Neural cell (in vitro differentiated cells): ENCODE data around the gene CFAP299. TPM values are rescaled to one million over a fixed set of nuclear protein-coding genes. Genes with fewer than 3 reads are reported as not detected.

Source experiments
- H2AFZ ChIP-seq: fragments of 200-600, 300-800 bp; sonication (generic), shearing (Covaris generic); 2 replicates; pipeline ENCODE4 v1.6.0; 2014; ENCODE audit warnings: low read depth, mild to moderate bottlenecking, antibody characterized with exemption, low read length, moderate library complexity
- H3F3A ChIP-seq: fragments of 200-600 bp; shearing (Covaris generic); 2 replicates; pipeline ENCODE4 v1.6.1; 2016; ENCODE audit warnings: mild to moderate bottlenecking, moderate library complexity, mixed read lengths, antibody characterized with exemption, low read length; ENCODE audit not compliant: insufficient read depth, poor library complexity, severe bottlenecking
- H3K27ac ChIP-seq: fragments of 200-600, 300-800 bp; sonication (generic), shearing (Covaris generic); 2 replicates; pipeline ENCODE4 v1.5.1; 2014; ENCODE audit warnings: mild to moderate bottlenecking, low read length, moderate library complexity
- H3K27me3 ChIP-seq: fragments of 300-800, 200-600 bp; sonication (generic), shearing (Covaris generic); 2 replicates; pipeline ENCODE4 v1.6.0; 2014; ENCODE audit warnings: mild to moderate bottlenecking, low read depth, low read length, moderate library complexity; ENCODE audit not compliant: insufficient read depth
- H3K36me3 ChIP-seq: fragments of 300-800, 200-600 bp; sonication (generic), shearing (Covaris generic); 2 replicates; pipeline ENCODE4 v1.5.1; 2014; ENCODE audit warnings: mild to moderate bottlenecking, antibody characterized with exemption, low read length, moderate library complexity; ENCODE audit not compliant: insufficient read depth
- H3K4me2 ChIP-seq: fragments of 300-800, 200-600 bp; sonication (generic), shearing (Covaris generic); 2 replicates; pipeline ENCODE4 v1.6.0; 2014; ENCODE audit warnings: mild to moderate bottlenecking, low read length
- H3K4me3 ChIP-seq: fragments of 300-800, 200-600 bp; sonication (generic), shearing (Covaris generic); 2 replicates; pipeline ENCODE4 v1.5.1; 2014; ENCODE audit warnings: mild to moderate bottlenecking, low read length, moderate library complexity
- H3K79me2 ChIP-seq: fragments of 200-600 bp; shearing (Covaris generic); replicated peaks from 2 replicates; pipeline ENCODE4 v1.6.0; 2014; ENCODE audit warnings: mild to moderate bottlenecking, low read length, moderate library complexity; ENCODE audit not compliant: insufficient read depth
- H3K9ac ChIP-seq: fragments of 300-800, 200-600 bp; sonication (generic), shearing (Covaris generic); 2 replicates; pipeline ENCODE4 v1.6.1; 2016; ENCODE audit warnings: mild to moderate bottlenecking, low read length, mixed read lengths
- H3K9me2 ChIP-seq: fragments of 200-600 bp; shearing (Covaris generic); 2 replicates; pipeline ENCODE4 v1.6.1; 2016; ENCODE audit warnings: mild to moderate bottlenecking, low read length, mixed read lengths; ENCODE audit not compliant: insufficient read depth
- H3K9me3 ChIP-seq: fragments of 200-600, 300-800 bp; sonication (generic), shearing (Covaris generic); 2 replicates; pipeline ENCODE4 v1.6.1; 2016; ENCODE audit warnings: mild to moderate bottlenecking, mixed run types, low read length, moderate library complexity, mixed read lengths
- H4K20me1 ChIP-seq: fragments of 200-600 bp; shearing (Covaris generic); 2 replicates; pipeline ENCODE4 v1.6.1; 2016; ENCODE audit warnings: mild to moderate bottlenecking, mixed run types; ENCODE audit not compliant: insufficient read depth
- CTCF ChIP-seq: fragments of 450-650 bp; IDR thresholded peaks from 2 replicates; pipeline ENCODE4 v1.5.1; 2014; ENCODE audit warnings: antibody characterized with exemption, mild to moderate bottlenecking, moderate library complexity; ENCODE audit not compliant: poor library complexity, severe bottlenecking
- EP300 ChIP-seq: fragments of 450-650 bp; conservative IDR thresholded peaks from 2 replicates; pipeline ENCODE4 v1.6.1; 2014; ENCODE audit warnings: antibody characterized with exemption, mild to moderate bottlenecking, moderate library complexity; ENCODE audit not compliant: poor library complexity, severe bottlenecking
- EZH2 ChIP-seq: fragments of 200-600, 300-800 bp; shearing (Covaris generic), sonication (generic); IDR thresholded peaks from 2 replicates; pipeline ENCODE4 v1.6.1; 2014; ENCODE audit warnings: antibody characterized with exemption, low read length, borderline replicate concordance, mild to moderate bottlenecking; ENCODE audit not compliant: insufficient read depth, poor library complexity, severe bottlenecking
- MXI1 ChIP-seq: fragments of 450-650 bp; conservative IDR thresholded peaks from 2 replicates; pipeline ENCODE4 v1.6.1; 2014; ENCODE audit warnings: antibody characterized with exemption, mild to moderate bottlenecking; ENCODE audit not compliant: poor library complexity, severe bottlenecking
- POLR2AphosphoS5 ChIP-seq: IDR thresholded peaks from 2 replicates; pipeline ENCODE4 v1.6.1; 2012
- RAD21 ChIP-seq: fragments of 450-650 bp; conservative IDR thresholded peaks from 2 replicates; pipeline ENCODE4 v1.6.1; 2014; ENCODE audit warnings: antibody characterized with exemption, mild to moderate bottlenecking, moderate library complexity
- SMC3 ChIP-seq: fragments of 450-650 bp; conservative IDR thresholded peaks from 2 replicates; pipeline ENCODE4 v1.6.1; 2014; ENCODE audit warnings: antibody characterized with exemption, mild to moderate bottlenecking, moderate library complexity; ENCODE audit not compliant: poor library complexity
- TAF1 ChIP-seq: IDR thresholded peaks from 2 replicates; pipeline ENCODE4 v1.6.1; 2012; ENCODE audit warnings: low read depth
- polyA plus RNA-seq: library from polyadenylated mRNA; depleted of rRNA; stranded (reverse); fragments of >200 nt; gene quantifications from 2 replicates; pipeline ENCODE4 v1.2.3, GENCODE V29; 2014
- TF ChIP-seq, protein P1 (sequence below): IDR thresholded peaks from 2 replicates; pipeline ENCODE4 v1.6.1; 2012; ENCODE audit warnings: borderline replicate concordance

CFAP299 gene
- polyA plus RNA-seq, 1 donor from 2014 or later, result not detected

DNA sequence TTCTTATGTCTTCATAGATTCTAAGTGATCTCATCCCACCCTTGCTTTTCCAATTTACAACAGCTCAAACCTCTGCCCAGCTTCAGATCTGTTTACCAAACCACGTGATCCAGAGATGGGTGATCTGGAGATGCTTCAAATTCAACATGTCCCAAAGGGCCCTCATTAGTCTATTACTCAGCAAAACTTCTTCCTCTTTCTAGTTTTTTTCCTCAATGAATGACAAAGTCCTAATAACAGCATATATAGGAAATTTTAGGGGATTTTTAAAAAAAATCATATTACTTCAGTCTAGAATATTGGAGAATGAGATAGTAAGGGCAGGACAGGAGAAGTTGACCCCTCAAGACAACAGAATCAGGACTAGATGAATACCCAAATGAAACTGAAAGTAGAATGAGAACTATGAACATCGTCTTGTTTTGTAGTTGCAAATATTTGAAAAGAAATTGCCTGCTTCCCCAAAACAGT is 127.1 kb downstream of the CFAP299 start:
- H3K79me2 ChIP-seq, result no peaks in the 10 kb centered on the region
- H3K27me3 ChIP-seq, result no peaks in the 10 kb centered on the region
- no peak overlapping the region for H2AFZ ChIP-seq
- no peaks in the 10 kb centered on the region for H4K20me1 ChIP-seq
- H3K9me2 ChIP-seq, result no peaks in the 10 kb centered on the region
- TF ChIP-seq TAF1, result no peak
- TF ChIP-seq EP300, result no peak
- no peak for TF ChIP-seq CTCF
- no peak for TF ChIP-seq POLR2AphosphoS5
- TF ChIP-seq, protein P1, sequence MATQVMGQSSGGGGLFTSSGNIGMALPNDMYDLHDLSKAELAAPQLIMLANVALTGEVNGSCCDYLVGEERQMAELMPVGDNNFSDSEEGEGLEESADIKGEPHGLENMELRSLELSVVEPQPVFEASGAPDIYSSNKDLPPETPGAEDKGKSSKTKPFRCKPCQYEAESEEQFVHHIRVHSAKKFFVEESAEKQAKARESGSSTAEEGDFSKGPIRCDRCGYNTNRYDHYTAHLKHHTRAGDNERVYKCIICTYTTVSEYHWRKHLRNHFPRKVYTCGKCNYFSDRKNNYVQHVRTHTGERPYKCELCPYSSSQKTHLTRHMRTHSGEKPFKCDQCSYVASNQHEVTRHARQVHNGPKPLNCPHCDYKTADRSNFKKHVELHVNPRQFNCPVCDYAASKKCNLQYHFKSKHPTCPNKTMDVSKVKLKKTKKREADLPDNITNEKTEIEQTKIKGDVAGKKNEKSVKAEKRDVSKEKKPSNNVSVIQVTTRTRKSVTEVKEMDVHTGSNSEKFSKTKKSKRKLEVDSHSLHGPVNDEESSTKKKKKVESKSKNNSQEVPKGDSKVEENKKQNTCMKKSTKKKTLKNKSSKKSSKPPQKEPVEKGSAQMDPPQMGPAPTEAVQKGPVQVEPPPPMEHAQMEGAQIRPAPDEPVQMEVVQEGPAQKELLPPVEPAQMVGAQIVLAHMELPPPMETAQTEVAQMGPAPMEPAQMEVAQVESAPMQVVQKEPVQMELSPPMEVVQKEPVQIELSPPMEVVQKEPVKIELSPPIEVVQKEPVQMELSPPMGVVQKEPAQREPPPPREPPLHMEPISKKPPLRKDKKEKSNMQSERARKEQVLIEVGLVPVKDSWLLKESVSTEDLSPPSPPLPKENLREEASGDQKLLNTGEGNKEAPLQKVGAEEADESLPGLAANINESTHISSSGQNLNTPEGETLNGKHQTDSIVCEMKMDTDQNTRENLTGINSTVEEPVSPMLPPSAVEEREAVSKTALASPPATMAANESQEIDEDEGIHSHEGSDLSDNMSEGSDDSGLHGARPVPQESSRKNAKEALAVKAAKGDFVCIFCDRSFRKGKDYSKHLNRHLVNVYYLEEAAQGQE, result no peak
- no peak for TF ChIP-seq MXI1
- TF ChIP-seq SMC3, result no peak
- no peak for TF ChIP-seq EZH2
- no peak for TF ChIP-seq RAD21
- no peaks in the 10 kb centered on the region for H3F3A ChIP-seq
- H3K36me3 ChIP-seq, result no peaks in the 10 kb centered on the region
- no peaks in the 10 kb centered on the region for H3K9me3 ChIP-seq
- no peak overlapping the region for H3K4me3 ChIP-seq
- H3K27ac ChIP-seq, result no peak overlapping the region
- no peak overlapping the region for H3K4me2 ChIP-seq
- H3K9ac ChIP-seq, result no peak overlapping the region

- no peak overlapping the region for H2AFZ ChIP-seq
- H3K9me2 ChIP-seq, result no peaks in the 10 kb centered on the region
- TF ChIP-seq POLR2AphosphoS5 (no peak), TAF1 (no peak), EP300 (no peak), MXI1 (no peak), EZH2 (no peak), CTCF (no peak), RAD21 (no peak), SMC3 (no peak)
- TF ChIP-seq, protein P1, result no peak
- H3K4me3 ChIP-seq, result no peak overlapping the region
- no peak overlapping the region for H3K9ac ChIP-seq
- no peaks in the 10 kb centered on the region for H4K20me1 ChIP-seq
- no peaks in the 10 kb centered on the region for H3K9me3 ChIP-seq
- H3K79me2 ChIP-seq, result no peaks in the 10 kb centered on the region
- no peaks in the 10 kb centered on the region for H3K27me3 ChIP-seq
- no peaks in the 10 kb centered on the region for H3K36me3 ChIP-seq
- H3F3A ChIP-seq, result no peaks in the 10 kb centered on the region
- H3K4me2 ChIP-seq, result no peak overlapping the region
- no peak overlapping the region for H3K27ac ChIP-seq
These were observed 128.0 kb downstream of the CFAP299 start for GRCh38 chr4:80463509-80463908.
